ENCODE results near the gene EN1. TPM values are rescaled to one million over a fixed set of nuclear protein-coding genes. Genes with fewer than 3 reads are reported as not detected.

Gene EN1
- total RNA-seq, 1 donor = not detected

DNA sequence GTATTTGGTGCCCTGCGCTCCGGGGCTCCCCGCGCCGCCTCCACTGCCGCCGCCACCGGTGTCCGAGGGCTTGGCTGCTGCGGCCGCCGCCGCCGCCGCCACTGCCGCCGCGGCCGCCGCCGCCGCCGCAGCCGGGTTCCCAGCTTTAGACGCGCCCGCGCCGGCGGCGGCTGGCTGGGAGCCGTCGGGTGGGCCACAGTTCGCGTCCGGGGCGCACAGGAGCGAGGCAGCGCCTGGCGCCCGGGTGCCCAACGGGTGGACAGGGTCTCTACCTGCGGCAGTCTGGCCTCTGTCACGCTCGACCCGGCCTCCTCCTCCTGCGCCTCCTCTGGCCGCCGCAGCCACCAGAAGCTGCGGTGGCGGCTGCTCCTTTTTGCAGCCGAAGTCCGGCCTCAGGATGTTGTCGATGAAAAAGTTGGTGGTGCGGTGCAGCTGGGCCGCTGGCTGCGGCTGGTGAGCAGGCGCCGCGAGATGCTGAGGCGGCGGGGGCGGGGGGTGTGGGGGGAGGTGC is 951 bp downstream of the EN1 start:
- no peak for DNase-seq (ENCODE audit: low read depth)
- H3K4me3 ChIP-seq (ENCODE audit: low read depth, low read length) = no peak overlapping the region

DNA sequence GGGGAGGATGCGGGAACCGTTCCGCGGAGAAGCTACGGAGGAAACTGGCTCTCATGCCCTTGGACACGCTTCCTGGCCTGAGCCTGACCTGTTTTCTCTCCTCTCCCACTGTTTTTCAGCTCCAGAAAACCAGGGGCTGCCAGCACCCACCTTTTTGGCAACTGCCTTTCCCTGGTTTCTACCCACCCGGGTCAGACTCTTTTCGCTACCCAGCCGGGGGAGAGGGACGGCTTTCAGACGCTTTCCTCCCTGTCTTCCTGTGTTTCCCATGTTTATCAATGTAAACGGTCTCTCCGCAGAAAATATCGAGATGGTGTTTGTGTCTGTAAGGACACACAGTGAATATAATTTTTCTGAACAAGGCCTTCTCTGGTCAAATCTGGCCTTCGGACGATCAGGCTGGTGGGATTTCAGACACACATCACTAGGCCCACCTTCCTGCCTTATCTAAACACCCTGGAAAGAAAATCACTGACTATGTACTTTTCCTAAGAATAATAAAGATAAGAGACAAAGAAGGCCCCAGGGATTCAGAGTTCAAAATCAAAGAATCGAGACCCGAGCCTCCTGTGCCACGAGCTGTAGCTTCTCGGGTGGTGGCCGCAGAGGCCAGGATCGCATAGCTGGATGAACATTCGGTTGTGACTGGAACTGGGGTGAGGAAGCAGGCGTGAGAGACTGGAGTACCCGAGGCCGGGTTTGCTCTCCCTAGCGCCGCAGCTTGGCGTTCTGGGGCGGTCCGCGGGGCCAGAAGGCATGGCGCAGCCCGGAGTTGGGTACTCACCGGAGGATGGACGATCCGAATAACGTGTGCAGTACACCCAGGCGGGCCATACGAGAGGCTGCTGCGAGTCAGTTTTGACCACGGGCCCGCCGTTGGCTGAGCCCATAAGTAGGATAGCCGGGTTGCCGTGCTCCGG is 1.7 kb downstream of the EN1 start:
- no peak overlapping the region for H3K4me3 ChIP-seq (ENCODE audit: low read depth, low read length)
- TF ChIP-seq, protein P1, sequence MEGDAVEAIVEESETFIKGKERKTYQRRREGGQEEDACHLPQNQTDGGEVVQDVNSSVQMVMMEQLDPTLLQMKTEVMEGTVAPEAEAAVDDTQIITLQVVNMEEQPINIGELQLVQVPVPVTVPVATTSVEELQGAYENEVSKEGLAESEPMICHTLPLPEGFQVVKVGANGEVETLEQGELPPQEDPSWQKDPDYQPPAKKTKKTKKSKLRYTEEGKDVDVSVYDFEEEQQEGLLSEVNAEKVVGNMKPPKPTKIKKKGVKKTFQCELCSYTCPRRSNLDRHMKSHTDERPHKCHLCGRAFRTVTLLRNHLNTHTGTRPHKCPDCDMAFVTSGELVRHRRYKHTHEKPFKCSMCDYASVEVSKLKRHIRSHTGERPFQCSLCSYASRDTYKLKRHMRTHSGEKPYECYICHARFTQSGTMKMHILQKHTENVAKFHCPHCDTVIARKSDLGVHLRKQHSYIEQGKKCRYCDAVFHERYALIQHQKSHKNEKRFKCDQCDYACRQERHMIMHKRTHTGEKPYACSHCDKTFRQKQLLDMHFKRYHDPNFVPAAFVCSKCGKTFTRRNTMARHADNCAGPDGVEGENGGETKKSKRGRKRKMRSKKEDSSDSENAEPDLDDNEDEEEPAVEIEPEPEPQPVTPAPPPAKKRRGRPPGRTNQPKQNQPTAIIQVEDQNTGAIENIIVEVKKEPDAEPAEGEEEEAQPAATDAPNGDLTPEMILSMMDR (IDR thresholded peaks at IDR 0.05; ENCODE audit: insufficient read depth, low read depth, low read length) = no peak
- DNase-seq (ENCODE audit: low read depth) = no peak

More for the DNA sequence above, 951 bp downstream of the EN1 start:
- TF ChIP-seq, protein P1 (IDR thresholded peaks at IDR 0.05; ENCODE audit: insufficient read depth, low read depth, low read length) = no peak

DNA sequence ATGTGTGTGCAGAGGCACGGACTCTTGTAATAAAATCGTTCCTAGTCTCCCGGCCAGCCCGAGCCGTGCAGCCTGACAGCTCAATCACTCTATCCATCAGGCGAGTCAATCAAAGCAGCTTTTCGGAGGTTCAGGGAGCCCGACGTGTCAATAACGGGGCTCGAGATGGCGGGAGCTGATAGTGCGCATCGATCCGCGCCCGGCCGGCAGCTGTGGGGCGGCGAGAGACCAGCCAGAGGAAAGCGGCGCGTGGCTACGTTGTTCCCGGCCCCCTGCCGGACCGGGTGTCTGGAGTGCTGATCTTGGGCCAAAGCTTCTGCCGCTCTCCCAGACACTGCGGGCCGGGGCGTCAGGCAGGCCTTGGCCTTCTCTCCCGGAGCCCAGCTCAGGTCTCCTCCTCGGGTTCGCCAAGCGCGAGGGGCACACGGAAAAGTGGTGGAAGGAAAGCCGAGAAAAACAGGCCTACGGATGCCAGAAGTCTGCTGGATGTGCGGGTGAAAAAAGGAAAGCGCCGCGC is 2.4 kb downstream of the EN1 start:
- no peak overlapping the region for H3K4me3 ChIP-seq (ENCODE audit: low read depth, low read length)
- DNase-seq (ENCODE audit: low read depth) = no peak

DNA sequence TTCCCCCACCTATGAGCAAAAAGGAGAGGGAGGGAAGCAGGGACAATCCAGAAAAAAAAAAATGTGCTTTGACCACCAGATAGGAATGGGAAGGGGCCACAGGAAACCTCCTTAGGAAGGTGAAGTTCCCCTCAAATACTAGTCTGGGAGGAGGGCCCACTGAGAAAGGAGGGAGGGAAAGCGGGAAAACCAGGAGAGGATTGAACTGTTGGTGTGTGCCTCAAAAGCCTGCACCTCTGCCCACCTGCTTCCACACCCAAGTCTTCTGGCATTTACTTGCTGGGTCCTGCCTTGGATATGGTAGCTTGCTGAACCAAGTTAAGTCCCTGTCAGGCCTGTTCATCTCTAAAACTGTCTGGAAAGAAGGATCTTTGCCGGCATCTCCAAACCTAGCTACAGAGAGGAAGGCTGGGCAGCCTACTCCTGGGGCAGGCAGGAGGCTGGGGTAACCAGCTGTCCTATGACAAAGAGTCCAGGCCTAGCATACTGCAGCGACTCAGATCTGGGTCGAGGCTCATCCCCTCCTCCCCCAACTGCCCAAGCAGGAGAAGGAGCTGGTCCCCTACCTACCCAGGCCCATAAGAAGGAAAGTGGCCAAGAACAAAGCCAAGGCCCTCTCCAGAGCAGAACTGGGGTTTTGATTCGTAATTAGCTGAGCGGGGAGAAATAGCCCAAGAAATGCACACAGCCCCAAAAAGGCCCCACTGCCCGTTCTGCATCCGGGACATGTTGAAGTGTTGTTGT is 3.0 kb downstream of the EN1 start:
- H3K4me3 ChIP-seq (ENCODE audit: low read depth, low read length) = no peak overlapping the region
- no peak for DNase-seq (ENCODE audit: low read depth)
- TF ChIP-seq, protein P1 (IDR thresholded peaks at IDR 0.05; ENCODE audit: insufficient read depth, low read depth, low read length) = no peak

More for the DNA sequence above, 2.4 kb downstream of the EN1 start:
- TF ChIP-seq, protein P1 (IDR thresholded peaks at IDR 0.05; ENCODE audit: insufficient read depth, low read depth, low read length) = no peak

DNA sequence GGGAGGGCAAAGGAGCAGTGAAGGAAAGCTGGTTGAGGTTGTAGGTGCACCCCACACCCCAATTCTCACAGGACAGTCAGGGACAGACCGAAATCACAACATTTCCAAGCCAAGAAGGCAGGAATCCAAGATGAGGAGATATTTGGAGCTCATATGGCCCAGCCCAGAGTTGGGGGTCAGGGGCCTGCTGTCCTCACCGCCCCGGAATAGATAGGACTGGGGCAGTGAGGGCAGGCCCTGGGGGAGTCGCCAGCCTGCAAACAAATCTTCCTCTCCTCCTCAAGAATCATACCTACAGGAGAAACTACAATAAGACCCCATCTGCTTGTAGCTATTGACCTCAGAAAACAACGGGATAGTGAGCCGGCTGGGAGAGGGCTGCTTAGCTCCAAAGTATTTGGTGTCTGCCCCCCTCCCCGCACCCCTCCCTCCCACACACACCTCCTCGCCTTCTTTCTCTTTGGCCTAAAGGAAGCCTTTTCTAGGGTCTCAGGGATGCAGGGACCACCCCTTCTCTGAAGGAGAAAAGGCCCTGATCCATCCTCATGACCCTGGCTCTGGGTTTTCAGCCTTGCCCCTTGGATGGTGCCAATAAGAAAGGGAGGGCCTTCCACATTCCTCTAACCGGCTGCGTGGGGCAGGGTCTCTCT is 3.8 kb downstream of the EN1 start:
- no peak for DNase-seq (ENCODE audit: low read depth)
- H3K4me3 ChIP-seq (ENCODE audit: low read depth, low read length) = no peak overlapping the region
- TF ChIP-seq, protein P1 (IDR thresholded peaks at IDR 0.05; ENCODE audit: insufficient read depth, low read depth, low read length) = no peak
